LHCN-M2 (cell line): ENCODE measurements around the gene OR52R1. TPM values are rescaled to one million over a fixed set of nuclear protein-coding genes. Genes with fewer than 3 reads are reported as not detected.
"Not testable (repeated sequence)": the region's sequence is repeated elsewhere in the genome, so short reads cannot be mapped to it uniquely, and the experiment has no call there.

Source experiments
- DNase-seq: peaks from one replicate; pipeline ENCODE4 v3.0.0-alpha.2; 2012; ENCODE audit warnings: low read depth
- polyA plus RNA-seq: library from polyadenylated mRNA; unstranded; fragments of >200 nt; gene quantifications from one replicate; pipeline ENCODE4 v1.2.1, GENCODE V29; 2012; ENCODE audit warnings: missing spikeins
- total RNA-seq: library from RNA; depleted of rRNA; stranded (reverse); fragments of >200 nt; gene quantifications from 2 replicates; pipeline ENCODE4 v1.2.3, GENCODE V29; 2014; rRNA removed

The OR52R1 gene
- total RNA-seq: not detected in 2 replicates
- polyA plus RNA-seq: not detected

DNA sequence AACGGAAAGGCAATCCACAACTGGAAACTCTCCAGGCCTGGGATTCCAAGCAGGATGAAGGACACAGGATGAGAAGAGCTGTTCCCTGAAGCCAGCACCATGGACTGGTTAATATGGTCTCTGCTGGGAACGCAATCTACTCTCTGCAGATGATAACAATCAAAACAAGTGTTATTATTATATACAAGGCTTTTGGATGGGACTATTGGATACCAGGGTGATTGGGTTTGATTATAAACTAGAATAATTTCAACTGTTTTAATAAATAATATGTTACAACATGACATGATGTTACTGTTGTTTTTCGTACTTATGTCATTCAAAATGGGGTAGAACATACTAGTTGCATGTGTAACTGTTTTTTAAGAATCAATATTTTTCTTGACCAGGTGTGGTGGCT lies at the start of gene OR52R1:
Gene OR52R1, minus strand, starts transcription at position 101 of the 400 bp plus-strand sequence. Its CDS starts 0 bp downstream, at position 101.
- no peak for DNase-seq

DNA sequence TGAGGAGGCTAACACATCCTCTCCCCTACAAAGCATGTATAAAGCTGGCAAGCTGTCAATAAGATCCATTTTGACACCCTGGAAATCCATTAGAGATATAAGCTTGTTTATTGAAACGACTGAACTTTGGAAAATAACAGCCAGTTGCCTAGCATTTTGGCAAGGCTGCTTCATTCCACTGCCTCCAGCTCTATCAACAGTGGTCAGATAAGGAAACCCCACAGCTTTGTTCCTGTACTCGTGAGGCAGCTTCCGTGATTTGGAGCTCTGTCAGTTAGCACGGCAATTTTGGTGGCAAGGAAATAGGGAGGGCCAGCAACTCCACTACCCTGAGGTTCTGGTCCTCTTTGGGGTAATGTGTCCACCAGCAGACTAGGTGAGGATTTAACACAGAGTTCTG lies 46.9 kb upstream of the OR52R1 start:
- no peak for DNase-seq

DNA sequence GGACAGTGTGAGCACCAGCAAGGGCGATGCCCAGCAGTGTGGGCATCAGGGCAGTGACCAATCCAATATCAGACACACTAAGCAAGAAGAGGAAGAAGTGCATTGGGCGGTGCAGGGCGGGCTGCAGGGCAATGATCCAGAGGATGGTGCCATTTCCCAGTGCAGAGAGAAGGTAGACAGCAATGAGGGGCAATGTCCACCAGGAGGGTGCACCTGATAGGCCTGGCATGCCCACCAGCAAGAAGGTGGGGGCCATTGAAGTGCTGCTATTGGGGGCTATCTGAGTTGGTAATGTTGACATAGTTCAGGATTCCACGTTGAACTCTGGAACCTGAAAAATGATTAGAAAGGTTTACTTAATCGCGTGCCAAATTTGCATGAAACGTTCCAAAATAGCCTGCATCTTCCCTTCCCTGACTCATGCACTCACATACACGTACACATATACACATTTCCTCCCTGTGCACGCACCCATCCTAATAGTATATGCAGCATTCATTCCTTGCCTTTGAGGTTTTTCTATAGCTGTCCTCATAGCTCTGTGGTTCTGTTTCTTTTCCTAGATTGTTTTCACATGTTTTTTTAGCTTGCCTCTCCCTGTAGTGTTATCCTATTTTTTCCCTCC lies 44.8 kb upstream of the OR52R1 start, which contains the start of gene OR51S1:
Gene OR51S1, minus strand, starts transcription at position 301 of the 625 bp plus-strand sequence. Its CDS starts 0 bp downstream, at position 301.
- no peak for DNase-seq

DNA sequence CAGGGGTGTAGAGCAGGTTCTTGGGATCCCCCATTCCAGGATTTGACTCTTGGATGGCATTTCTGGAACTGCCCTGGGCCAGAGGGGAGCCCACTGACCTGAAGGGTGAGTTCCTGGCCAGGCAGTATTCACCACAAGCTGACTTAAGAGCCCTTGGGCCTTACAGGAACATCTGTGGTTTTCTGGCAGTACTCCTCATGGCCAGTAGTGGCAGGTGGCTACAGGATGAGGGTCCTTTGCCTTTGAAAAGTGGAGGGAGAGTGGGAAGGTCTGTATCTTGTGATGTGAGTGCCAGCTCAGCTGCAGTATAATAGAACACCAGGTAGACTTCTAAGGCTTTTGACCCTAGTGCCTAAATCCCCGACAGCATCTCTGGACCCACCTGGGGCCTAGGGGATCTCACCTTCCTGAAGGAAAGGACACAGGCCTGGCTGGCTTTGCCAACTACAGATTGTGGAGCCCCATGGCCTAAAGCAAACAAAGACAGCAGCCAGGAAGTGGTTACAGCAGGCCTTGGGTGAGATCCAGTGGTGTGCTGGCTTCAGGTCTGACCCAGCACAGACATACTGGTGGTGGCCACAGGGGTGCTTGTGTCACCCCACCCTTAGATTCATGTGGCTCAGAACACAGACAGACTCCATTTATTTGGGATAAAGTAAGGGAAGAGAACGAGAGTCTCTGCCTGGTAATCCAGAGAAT lies 35.8 kb upstream of the OR52R1 start:
- DNase-seq: no peak

DNA sequence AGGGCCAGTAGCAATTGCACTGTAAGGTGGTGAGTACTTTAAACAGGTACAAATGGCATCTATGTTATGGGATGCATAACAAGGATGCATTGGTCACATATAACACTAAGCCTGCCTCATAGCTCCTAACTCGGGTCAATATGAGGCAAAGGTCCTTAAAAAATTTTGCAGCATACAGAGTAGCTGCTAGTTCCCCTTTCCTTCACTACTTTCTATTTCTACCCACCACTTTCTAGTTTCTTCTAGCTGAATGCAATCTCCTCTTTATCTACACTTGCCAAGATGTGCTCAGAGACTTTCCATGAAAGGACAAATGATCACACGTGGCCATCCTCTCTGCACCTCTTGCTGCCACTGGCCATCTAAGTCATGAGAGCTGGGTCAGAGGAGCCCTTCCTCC lies 26.7 kb upstream of the OR52R1 start:
- no peak for DNase-seq

DNA sequence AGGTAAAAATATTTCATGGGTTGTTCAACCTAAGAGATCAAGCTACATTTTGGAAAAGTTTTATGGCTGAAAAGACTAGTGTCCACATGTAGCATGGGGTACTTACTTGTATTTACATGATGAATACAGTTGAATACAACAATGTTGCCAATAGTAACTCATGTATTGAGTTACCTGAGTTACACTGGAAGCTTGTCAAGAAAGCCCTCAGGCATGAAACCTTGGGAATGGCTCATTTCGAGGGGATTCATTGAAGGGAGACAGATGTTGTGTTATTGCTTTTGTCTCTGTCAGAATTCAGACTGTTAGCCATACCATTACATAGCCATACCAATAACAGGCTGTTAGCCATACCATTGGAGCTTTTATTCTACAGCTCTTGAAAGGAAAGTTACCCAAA lies 26.2 kb upstream of the OR52R1 start:
- no peak for DNase-seq

DNA sequence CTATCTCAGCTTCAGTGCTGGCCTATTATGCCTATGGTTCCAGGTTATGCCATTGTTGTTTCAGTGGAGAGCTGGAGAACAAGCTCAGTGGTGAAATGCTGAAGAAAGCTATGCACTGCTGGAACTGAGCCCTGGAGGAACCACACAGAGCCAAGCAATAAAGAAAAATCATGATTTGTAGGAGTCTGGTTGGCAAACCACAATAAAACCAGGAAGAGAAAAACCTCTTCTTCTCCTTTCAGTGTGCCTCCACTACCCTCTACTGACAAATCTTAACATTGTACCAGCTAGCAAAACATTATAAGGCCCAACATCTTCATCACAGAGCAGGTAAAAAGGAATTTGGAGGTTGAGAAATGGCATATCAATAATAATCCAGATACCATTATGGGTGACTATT lies 22.2 kb upstream of the OR52R1 start:
- peak; percentile 10 for DNase-seq

DNA sequence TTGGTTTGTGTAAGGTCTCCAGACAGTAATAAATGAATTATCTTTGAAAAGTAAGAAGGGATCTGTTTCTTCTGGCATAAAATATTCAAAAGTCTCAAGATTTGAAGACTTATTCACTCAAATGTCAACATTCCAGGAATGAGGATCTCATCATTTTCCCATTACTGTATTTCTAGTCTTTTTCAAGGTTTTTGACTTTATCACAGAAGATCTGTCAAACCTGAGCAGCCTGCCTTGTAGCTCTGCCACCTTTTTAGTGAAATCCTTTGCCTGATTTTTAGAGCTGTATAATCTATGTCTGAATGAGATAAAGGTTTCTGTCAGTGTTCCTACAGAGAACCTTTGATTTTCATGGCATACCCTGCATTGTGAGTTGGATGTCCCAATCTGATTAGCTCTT lies 21.0 kb upstream of the OR52R1 start:
- no peak for DNase-seq

DNA sequence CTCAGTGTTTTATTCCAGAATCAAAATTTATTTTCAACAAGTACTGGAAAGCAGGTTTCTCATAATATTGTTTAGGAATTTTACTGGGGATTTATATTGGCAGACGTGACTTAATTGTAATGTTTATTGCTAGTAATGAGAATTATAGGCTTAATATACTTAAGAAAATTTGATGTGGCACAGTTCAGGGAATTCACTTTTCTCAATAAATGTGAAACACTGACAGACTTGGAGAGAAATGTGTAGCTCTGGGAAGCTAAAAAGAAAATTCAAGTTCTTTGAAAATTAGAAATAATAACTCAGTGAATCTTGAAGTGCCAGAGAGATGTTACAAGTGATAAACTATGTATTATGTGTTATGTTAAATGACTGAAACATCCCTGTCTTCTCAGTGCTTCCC lies 16.8 kb upstream of the OR52R1 start, which contains the start of gene OR51F2:
Gene OR51F2, plus strand, starts transcription at position 301 of the 400 bp plus-strand sequence. CDS start 101 bp downstream, outside the sequence.
- no peak for DNase-seq

DNA sequence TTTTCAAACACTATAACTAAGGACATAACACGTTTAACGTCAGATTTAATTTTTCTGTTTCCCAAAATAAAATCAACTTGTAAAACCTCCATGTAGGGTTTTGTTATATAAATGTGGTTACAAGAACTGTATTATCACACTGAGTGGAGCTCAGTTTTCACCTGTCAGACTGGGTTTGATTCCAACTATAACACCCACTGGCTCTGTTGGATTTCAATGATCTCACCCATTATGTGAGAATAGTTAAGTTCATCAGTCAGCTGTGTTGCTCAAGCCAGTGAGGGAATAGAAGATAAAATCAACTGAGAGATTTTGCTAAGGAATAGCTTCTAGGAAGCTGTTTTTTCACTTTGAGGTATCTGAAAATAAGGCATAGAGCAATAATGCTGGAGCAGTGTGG lies 5.1 kb upstream of the OR52R1 start:
- no peak for DNase-seq

DNA sequence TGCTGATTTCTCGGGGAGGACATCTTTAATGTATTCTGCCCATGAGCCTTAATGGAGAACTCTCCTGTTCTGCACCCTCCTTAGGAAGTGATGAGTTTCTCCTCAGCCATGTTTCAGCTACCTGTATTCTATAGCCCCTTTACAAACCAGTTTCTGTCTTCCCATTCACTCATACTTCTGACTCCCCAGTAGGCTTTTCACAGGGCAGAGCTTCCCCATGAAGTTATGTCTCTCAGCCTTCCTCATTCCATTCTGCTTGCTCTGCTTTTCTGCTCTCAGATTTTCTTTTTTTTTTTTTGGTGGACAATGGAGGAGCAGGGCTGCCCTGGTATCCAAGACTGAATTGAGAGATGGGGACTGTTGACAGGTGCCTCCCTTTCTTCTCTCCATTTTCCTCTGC lies 4.3 kb upstream of the OR52R1 start:
- no peak for DNase-seq

DNA sequence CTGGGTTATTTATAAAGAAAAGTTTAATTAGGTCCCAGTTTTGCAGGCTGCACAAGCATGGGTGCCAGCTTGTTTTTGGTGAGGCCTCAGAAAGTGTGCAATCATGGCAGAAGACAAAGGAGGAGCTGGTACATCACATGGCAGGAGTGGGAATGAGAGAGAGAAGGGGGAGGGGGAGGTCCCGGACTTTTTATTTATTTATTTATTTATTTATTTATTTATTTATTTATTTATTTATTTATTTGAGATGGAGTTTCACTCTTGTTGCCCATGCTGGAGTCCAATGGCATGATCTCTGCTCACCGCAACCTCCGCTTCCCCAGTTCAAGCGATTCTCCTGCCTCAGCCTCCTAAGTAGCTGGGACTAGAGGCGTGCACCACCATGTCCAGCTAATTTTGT lies 2.9 kb downstream of the OR52R1 start:
- not testable (repeated sequence) for DNase-seq

DNA sequence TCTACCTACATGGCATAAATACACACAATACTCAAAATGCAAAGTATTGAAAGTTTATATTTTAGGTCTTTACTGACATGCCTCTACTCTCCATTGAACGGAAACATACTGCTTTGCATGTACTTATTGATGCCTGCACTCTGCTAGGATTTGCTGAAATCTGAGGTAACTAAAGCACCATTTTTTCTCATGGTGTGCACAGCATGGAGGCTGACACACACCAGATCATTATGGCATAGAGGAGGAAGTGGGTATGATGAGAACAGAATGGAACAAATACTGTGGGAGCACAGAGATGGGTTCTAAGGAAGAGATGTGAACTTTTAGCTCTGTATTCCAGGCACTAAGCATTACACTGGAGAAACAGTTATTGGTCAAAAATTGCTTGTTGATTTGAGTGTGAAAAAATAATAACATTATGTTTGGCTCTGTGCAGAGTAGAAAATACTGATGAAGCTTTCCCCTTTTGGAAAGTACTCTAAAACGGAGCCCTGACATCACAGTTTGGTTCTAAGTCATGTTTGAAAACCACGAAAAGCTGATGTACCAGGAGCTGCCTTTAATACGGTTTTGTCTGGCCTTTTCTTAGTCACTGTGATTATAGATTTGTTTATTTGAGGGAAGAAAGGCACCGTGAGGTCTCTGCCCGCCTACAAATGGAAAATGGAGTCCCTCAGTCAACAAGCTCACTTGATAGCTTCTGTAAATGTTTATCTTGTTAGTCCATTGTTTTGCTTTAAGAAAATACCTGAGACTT lies 5.6 kb downstream of the OR52R1 start:
- no peak for DNase-seq

DNA sequence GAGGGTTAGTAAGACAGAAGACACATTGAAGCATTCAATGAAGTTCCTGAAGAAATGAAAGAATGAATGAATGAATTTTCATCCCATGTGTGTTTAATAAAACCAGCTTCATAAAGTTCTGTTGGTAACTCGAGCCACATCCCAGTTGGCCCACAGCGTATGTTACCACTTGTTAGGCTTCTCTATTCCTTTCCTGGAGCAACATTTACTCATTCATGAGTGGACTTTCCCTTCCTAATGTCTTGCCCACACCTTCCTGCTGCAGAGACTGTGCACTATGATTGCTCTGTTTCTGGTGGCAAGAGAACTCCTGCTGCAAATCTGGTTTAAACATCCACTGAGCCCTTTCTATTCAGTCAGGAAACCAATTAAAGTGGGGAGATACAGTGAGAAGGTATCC lies 7.0 kb downstream of the OR52R1 start:
- DNase-seq: no peak

DNA sequence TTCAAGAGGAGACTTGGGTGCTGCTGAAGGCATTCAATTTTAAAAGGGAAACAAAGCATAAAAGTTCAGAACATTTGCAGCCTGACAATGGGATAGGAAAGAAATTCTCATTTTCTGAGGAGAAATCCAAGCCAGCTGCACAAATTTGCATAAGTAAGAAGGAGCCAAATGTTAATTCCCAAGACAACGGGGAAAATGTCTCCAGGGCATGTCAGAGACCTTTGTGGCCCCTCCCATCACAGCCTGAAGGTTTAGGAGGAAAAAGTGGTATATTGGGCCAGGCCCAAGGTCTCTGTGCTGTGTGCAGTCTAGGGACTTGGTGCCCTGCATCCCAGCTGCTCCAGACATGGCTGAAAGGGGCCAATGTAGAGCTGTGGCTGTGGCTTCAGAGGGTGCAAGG lies 21.7 kb downstream of the OR52R1 start:
- no peak for DNase-seq

DNA sequence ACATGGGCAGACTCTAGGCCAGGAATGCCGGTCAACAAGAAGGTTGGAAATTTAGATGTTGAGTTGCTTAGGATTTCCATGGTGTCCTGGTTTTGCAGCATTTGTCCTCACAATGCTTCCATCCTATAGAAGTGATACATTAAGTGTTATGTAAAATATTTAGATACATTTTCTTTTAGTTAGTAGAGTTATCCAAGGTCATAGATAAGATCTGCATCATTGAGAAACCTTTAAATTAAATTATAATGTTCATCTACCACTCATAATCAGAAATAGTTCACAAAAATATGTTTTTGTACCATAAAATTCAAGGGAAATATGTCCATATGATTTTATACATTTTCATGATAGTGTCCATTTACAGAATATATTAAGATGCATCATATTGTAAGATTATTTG lies 34.3 kb downstream of the OR52R1 start, which contains the start of gene OR51F1:
Gene OR51F1, minus strand, starts transcription at position 101 of the 400 bp plus-strand sequence. Its CDS starts 0 bp downstream, at position 101.
- DNase-seq: no peak

DNA sequence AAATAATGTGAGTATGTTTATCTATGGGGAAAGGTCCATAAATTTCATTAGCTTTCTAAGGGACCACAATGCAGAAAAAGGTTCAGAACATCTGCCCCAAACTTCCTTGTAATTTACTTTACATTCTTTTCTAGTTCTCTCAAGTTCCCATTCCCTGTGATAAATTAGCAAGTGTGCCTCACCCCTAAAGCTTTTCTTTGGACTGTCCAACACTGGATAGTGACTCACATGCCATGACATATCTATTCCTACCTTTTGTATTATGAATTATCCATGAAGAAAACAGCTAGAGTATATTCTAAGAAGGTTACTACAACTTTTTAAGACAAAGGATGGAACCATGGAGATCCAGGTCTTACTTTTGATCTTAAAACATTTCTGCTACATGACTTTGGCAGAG lies 36.1 kb downstream of the OR52R1 start:
- DNase-seq: no peak

DNA sequence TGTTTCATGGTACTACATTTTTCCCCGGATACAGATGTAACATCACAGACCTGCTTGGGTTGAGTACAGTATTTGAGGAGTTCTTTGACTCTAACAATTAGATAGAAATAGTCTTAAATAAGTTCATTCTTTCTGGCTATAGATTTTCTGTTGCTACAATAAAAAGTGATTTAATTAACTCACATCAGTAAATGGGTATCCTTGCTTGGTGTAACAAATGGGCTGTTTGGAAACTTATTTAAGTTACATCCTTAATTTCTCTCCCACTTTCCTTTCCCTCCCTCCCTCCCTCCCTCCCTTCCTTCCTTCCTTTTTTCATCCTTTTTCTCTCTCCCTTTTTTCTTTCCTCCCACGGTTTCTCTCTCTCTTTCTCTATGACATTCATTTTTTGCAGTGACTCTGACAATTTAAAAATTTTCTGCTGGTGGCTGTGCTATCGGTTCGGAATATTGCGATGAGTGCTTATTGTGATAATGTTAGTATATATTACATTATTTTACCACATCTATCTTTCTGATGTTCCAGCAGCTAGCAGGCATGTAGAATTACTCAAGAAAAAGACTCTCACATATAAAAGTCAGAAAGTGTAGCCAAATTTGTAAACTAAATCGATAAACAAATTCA lies 37.6 kb downstream of the OR52R1 start:
- no peak for DNase-seq

DNA sequence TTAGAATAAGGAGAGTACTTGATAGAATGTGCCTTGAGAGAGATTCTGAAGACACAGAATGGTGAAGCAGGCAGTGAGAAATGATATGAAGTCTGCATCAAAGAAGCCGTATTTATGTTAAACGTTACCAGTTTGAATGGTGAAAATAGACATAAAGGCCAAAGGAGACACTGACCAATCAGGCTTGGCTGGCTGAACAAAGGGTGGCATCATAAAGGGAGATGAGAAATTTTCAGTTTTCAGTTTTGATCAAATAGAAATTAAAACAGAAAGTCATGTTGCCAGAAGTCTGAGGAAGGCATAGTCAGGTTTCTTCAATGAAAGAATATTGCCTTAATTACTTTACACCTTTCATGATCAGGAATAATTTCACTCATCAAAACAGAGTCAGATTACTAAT lies 41.1 kb downstream of the OR52R1 start:
- no peak for DNase-seq
